Measurements from ENCODE around the gene SWAP70. TPM values are rescaled to one million over a fixed set of nuclear protein-coding genes. Genes with fewer than 3 reads are reported as not detected.

SWAP70 gene
- total RNA-seq, 1 donor from 2014 or later = 39.7 TPM

DNA sequence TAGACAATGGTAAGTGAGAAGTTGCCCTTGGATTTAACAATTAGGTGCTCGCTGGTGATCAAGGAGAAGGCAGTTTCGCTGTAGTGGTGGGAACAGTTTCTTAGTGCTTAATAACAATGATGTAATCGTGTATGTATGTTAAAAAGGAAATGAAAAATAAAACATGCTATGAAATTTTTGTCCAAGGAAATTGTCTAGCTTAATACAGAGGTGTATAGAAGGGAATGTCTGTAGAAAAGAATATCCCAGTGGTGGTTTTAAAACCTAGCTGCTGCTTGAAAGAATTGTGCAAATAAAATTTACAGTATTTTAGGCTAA is 53.1 kb downstream of the SWAP70 start:
- H3K4me3 Mint-ChIP-seq (ENCODE audit: unreplicated experiment) = no peak overlapping the region
- peaks cover 21% of the 10 kb centered on the region for H3K36me3 Mint-ChIP-seq (ENCODE audit: unreplicated experiment)
- H3K27ac Mint-ChIP-seq (ENCODE audit: unreplicated experiment) = peak overlapping the region; percentile 86
- no peaks in the 10 kb centered on the region for H3K27me3 Mint-ChIP-seq (ENCODE audit: unreplicated experiment)
- H3K9me3 Mint-ChIP-seq (ENCODE audit: unreplicated experiment) = peaks cover 3% of the 10 kb centered on the region
- TF ChIP-seq, protein P1, sequence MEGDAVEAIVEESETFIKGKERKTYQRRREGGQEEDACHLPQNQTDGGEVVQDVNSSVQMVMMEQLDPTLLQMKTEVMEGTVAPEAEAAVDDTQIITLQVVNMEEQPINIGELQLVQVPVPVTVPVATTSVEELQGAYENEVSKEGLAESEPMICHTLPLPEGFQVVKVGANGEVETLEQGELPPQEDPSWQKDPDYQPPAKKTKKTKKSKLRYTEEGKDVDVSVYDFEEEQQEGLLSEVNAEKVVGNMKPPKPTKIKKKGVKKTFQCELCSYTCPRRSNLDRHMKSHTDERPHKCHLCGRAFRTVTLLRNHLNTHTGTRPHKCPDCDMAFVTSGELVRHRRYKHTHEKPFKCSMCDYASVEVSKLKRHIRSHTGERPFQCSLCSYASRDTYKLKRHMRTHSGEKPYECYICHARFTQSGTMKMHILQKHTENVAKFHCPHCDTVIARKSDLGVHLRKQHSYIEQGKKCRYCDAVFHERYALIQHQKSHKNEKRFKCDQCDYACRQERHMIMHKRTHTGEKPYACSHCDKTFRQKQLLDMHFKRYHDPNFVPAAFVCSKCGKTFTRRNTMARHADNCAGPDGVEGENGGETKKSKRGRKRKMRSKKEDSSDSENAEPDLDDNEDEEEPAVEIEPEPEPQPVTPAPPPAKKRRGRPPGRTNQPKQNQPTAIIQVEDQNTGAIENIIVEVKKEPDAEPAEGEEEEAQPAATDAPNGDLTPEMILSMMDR (IDR thresholded peaks at IDR 0.05) = no peak
- H3K4me1 Mint-ChIP-seq (ENCODE audit: unreplicated experiment) = peaks cover 45% of the 10 kb centered on the region
- no peak for DNase-seq (ENCODE audit: extremely low spot score, unreplicated experiment)

DNA sequence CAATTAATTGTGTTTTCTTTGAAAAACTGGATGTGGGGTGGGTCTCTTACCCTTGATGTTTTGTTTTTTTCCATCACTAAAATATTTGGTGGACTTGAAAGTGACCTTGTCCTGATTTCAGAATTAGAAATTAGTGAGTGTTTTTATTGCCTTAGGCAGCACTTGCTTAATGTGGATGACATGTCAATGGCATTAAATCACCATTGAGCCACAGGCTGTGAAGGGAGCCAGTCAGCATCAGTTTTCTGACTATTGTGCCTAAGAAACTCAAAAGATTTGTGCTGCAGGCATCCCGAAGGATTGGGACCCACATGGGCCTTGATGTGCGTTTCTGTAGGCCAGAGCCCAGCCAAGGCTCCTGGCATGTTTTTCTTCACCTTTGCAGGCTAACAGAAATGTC is 53.8 kb downstream of the SWAP70 start:
- Mint-ChIP-seq H3K36me3 (ENCODE audit: unreplicated experiment) (peaks cover 21% of the 10 kb centered on the region), H3K4me1 (ENCODE audit: unreplicated experiment) (peaks cover 45% of the 10 kb centered on the region), H3K4me3 (ENCODE audit: unreplicated experiment) (no peak overlapping the region), H3K27me3 (ENCODE audit: unreplicated experiment) (no peaks in the 10 kb centered on the region), H3K9me3 (ENCODE audit: unreplicated experiment) (peaks cover 3% of the 10 kb centered on the region), H3K27ac (ENCODE audit: unreplicated experiment) (peak overlapping the region; percentile 86)
- no peak for DNase-seq (ENCODE audit: extremely low spot score, unreplicated experiment)
- TF ChIP-seq, protein P1 (IDR thresholded peaks at IDR 0.05) = no peak

DNA sequence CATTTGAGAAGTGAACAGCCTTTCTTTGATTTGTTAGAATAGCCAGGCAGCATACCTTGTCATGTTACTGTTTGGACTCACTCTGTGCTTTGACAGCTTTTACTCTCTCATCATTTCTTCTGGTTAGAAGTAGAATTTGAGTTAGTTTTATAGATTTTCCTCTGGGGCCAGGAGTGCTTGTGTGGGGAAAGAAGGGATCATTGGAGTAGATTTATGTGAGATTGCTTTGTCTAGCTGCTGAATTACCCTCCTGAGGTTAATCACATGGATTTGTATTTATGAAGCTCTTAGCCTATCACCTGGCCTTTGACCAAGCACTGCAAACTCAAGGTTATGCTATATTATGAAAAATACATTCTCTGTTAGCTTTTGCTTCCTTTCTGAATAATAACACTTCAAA is 54.3 kb downstream of the SWAP70 start:
- H3K4me1 Mint-ChIP-seq (ENCODE audit: unreplicated experiment) = peaks cover 49% of the 10 kb centered on the region
- no peak overlapping the region for H3K4me3 Mint-ChIP-seq (ENCODE audit: unreplicated experiment)
- H3K36me3 Mint-ChIP-seq (ENCODE audit: unreplicated experiment) = peaks cover 23% of the 10 kb centered on the region
- TF ChIP-seq, protein P1 (IDR thresholded peaks at IDR 0.05) = no peak
- H3K27me3 Mint-ChIP-seq (ENCODE audit: unreplicated experiment) = no peaks in the 10 kb centered on the region
- peaks cover 3% of the 10 kb centered on the region for H3K9me3 Mint-ChIP-seq (ENCODE audit: unreplicated experiment)
- H3K27ac Mint-ChIP-seq (ENCODE audit: unreplicated experiment) = peak overlapping the region; percentile 86
- DNase-seq (ENCODE audit: extremely low spot score, unreplicated experiment) = no peak

DNA sequence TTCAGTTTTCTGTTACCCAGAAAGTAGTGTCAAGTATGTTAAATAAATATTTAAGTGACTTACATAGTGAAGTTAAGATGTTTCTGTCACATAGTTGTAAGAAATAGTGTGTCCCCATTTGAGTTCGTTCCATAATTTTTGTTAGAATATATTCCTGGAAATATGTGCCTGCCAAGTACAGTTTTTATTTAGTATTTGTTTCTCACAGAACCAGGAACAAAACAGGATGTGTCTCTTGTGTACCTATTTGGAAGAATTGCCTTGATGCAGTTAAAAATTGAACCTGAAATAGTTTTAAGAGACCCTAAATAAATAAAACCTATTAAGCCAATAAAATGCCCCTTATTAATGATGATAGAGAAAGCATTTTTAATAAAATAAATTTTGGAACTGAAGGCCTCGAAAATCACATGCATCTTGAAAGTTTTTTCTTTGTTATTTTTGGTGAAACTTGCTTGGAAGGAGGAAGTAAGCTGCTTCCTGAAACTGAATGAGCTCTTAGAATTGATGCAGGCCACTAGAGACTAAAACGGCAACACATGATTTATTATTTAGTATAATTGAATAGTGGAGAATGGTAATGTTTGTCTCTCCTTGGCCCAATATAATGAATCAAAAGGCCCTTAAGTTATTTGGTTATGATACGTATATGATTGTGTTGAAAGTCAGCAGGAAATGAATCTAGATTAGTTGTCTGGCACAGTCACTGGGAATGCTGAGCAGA is 55.9 kb downstream of the SWAP70 start:
- peak overlapping the region; percentile 83 for H3K27ac Mint-ChIP-seq (ENCODE audit: unreplicated experiment)
- no peaks in the 10 kb centered on the region for H3K27me3 Mint-ChIP-seq (ENCODE audit: unreplicated experiment)
- no peak for DNase-seq (ENCODE audit: extremely low spot score, unreplicated experiment)
- peaks cover 21% of the 10 kb centered on the region for H3K36me3 Mint-ChIP-seq (ENCODE audit: unreplicated experiment)
- peaks cover 47% of the 10 kb centered on the region for H3K4me1 Mint-ChIP-seq (ENCODE audit: unreplicated experiment)
- no peak overlapping the region for H3K4me3 Mint-ChIP-seq (ENCODE audit: unreplicated experiment)
- TF ChIP-seq, protein P1 (IDR thresholded peaks at IDR 0.05) = no peak
- peaks cover 3% of the 10 kb centered on the region for H3K9me3 Mint-ChIP-seq (ENCODE audit: unreplicated experiment)

DNA sequence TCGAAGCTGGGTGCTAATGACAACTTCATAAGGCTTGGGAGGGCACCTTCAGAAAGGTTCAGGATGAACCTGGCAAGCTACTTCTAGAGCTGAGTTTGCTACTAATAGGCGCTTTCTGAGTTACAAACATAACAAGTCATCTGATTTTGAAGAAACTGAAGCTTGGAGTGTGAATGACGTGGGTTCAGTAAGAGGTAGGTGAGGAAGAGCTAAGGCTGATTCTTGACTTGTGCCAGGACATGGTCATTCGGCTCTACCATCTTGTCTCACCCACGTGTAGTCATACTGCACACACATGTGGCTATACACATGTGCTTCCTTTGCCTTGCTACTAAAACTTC is 56.4 kb downstream of the SWAP70 start:
- Mint-ChIP-seq H3K36me3 (ENCODE audit: unreplicated experiment) (peaks cover 19% of the 10 kb centered on the region), H3K4me3 (ENCODE audit: unreplicated experiment) (no peak overlapping the region), H3K27ac (ENCODE audit: unreplicated experiment) (peak overlapping the region; percentile 83), H3K27me3 (ENCODE audit: unreplicated experiment) (no peaks in the 10 kb centered on the region), H3K9me3 (ENCODE audit: unreplicated experiment) (peaks cover 3% of the 10 kb centered on the region), H3K4me1 (ENCODE audit: unreplicated experiment) (peaks cover 47% of the 10 kb centered on the region)
- TF ChIP-seq, protein P1 (IDR thresholded peaks at IDR 0.05) = no peak
- no peak for DNase-seq (ENCODE audit: extremely low spot score, unreplicated experiment)
